T47D (cell line): ENCODE data around the gene ACACB.

Source experiments
- DNase-seq, 2 experiments: peaks; one replicate each; pipeline versions ENCODE4 v3.0.0 to v3.0.0-alpha.2; 2011 to 2012; ENCODE audit warnings: low read depth in 1 of 2, low spot score in 1 of 2
- JUND ChIP-seq: IDR thresholded peaks from 2 replicates; pipeline ENCODE4 v1.6.1; 2012; ENCODE audit warnings: low read depth
- in situ Hi-C: cut with HindIII; loops from 2 replicates; pipeline ENCODE4 v1.10.0; 2016; ENCODE audit warnings: low sequenced_read_pairs, low pct_unique_long_range_greater_than_20kb

ACACB gene

GRCh38 chr12:109116611-109116949, 193 bp downstream of the ACACB start:
- no peak for DNase-seq
- in situ Hi-C loops, result no loop called here
- no peak for TF ChIP-seq JUND

- in situ Hi-C loops, result no loop called here
- DNase-seq, result no peak
- TF ChIP-seq JUND, result no peak
Observed at GRCh38 chr12:109120095-109120494, 3.7 kb downstream of the ACACB start.

GRCh38 chr12:109120557-109120956, 4.2 kb downstream of the ACACB start:
- DNase-seq, result no peak
- TF ChIP-seq JUND, result no peak
- in situ Hi-C loops, result no loop called here

- TF ChIP-seq JUND, result no peak
- in situ Hi-C loops, result no loop called here
- no peak for DNase-seq
Observed at GRCh38 chr12:109121346-109121880, 5.0 kb downstream of the ACACB start.

GRCh38 chr12:109124878-109125648, 8.7 kb downstream of the ACACB start:
- in situ Hi-C loops, result no loop called here
- no peak for TF ChIP-seq JUND
- DNase-seq, result no peak

GRCh38 chr12:109125791-109126190, 9.4 kb downstream of the ACACB start:
- in situ Hi-C loops, result no loop called here
- DNase-seq, result no peak
- TF ChIP-seq JUND, result no peak

GRCh38 chr12:109126784-109127183, 10.4 kb downstream of the ACACB start:
- in situ Hi-C loops, result no loop called here
- no peak for DNase-seq
- TF ChIP-seq JUND, result no peak

GRCh38 chr12:109127533-109128242, 11.3 kb downstream of the ACACB start:
- in situ Hi-C loops, result no loop called here
- no peak for TF ChIP-seq JUND
- DNase-seq, result no peak

- DNase-seq, result no peak
- TF ChIP-seq JUND, result no peak
- in situ Hi-C loops, result no loop called here
Observed at GRCh38 chr12:109130297-109131153, 14.1 kb downstream of the ACACB start.

GRCh38 chr12:109131154-109132050, 15.0 kb downstream of the ACACB start:
- DNase-seq, result peak in 1 of 2 experiments; percentile 36
- in situ Hi-C loops, result no loop called here
- no peak for TF ChIP-seq JUND

GRCh38 chr12:109134186-109134917, 18.0 kb downstream of the ACACB start:
- DNase-seq, result peak; percentile 52 to 59
- no peak for TF ChIP-seq JUND
- in situ Hi-C loops, result no loop called here

GRCh38 chr12:109137055-109137454, 20.7 kb downstream of the ACACB start:
- no peak for DNase-seq
- in situ Hi-C loops, result no loop called here
- TF ChIP-seq JUND, result no peak
